Activated naive CD4-positive, alpha-beta T cell (primary cell): ENCODE data around the gene JMJD1C.
"Not testable (repeated sequence)": the region's sequence is repeated elsewhere in the genome, so short reads cannot be mapped to it uniquely, and the experiment has no call there.

Experiments used
- DNase-seq, 4 experiments: peaks; one replicate each; lab custom pipeline; 2025; lab: John Stamatoyannopoulos, UW

JMJD1C gene

GRCh38 chr10:63465293-63466143, at the start of gene JMJD1C:
JMJD1C (minus strand) TSS chr10:63465977; CDS start chr10:63465662, 315 bp downstream.
- DNase-seq = peak; percentile 13 to 53 (median 30)

- DNase-seq = no peak
Observed at GRCh38 chr10:63515002-63515763, 49.4 kb upstream of the JMJD1C start.

- DNase-seq = no peak
Observed at GRCh38 chr10:63506554-63506953, 40.8 kb upstream of the JMJD1C start.

- DNase-seq = no peak
Observed at GRCh38 chr10:63505562-63505961, 39.8 kb upstream of the JMJD1C start.

GRCh38 chr10:63504145-63504881, 38.5 kb upstream of the JMJD1C start:
- DNase-seq = no peak

- no peak for DNase-seq
Observed at GRCh38 chr10:63503395-63503794, 37.6 kb upstream of the JMJD1C start.

- no peak for DNase-seq
Observed at GRCh38 chr10:63502832-63503231, 37.1 kb upstream of the JMJD1C start.

GRCh38 chr10:63501954-63502353, 36.2 kb upstream of the JMJD1C start:
- no peak for DNase-seq

- DNase-seq = not testable (repeated sequence)
Observed at GRCh38 chr10:63500551-63500950, 34.8 kb upstream of the JMJD1C start.

GRCh38 chr10:63498665-63499064, 32.9 kb upstream of the JMJD1C start:
- no peak for DNase-seq

- DNase-seq = no peak
Observed at GRCh38 chr10:63497321-63497720, 31.5 kb upstream of the JMJD1C start.

GRCh38 chr10:63496561-63496960, 30.8 kb upstream of the JMJD1C start:
- no peak for DNase-seq

- no peak for DNase-seq
Observed at GRCh38 chr10:63494951-63495350, 29.2 kb upstream of the JMJD1C start.

- DNase-seq = no peak
Observed at GRCh38 chr10:63493004-63493403, 27.2 kb upstream of the JMJD1C start.

- DNase-seq = not testable (repeated sequence)
Observed at GRCh38 chr10:63492317-63492690, 26.5 kb upstream of the JMJD1C start.

GRCh38 chr10:63491588-63492316, 26.0 kb upstream of the JMJD1C start:
- DNase-seq = no peak

- no peak for DNase-seq
Observed at GRCh38 chr10:63489838-63490237, 24.1 kb upstream of the JMJD1C start.

- DNase-seq = no peak
Observed at GRCh38 chr10:63487990-63488389, 22.2 kb upstream of the JMJD1C start.

- no peak for DNase-seq
Observed at GRCh38 chr10:63483983-63484382, 18.2 kb upstream of the JMJD1C start.

- no peak for DNase-seq
Observed at GRCh38 chr10:63481815-63482421, 16.1 kb upstream of the JMJD1C start.

GRCh38 chr10:63480237-63480636, 14.5 kb upstream of the JMJD1C start:
- DNase-seq = no peak
